AG10803 (cell line): ENCODE measurements around the gene MBD2.
"Not testable (repeated sequence)": the region's sequence is repeated elsewhere in the genome, so short reads cannot be mapped to it uniquely, and the experiment has no call there.

ENCODE experiments used
- DNase-seq: peaks from one replicate; pipeline ENCODE4 v3.0.0; 2010; ENCODE audit warnings: low read depth
- H3K4me3 ChIP-seq: 2 replicates; pipeline ENCODE4 v1.5.1; 2011; ENCODE audit warnings: mild to moderate bottlenecking, low read length, control low read depth
- CTCF ChIP-seq: conservative IDR thresholded peaks from 2 replicates; pipeline ENCODE4 v1.5.1; 2011; ENCODE audit warnings: mild to moderate bottlenecking, low read length, control low read depth, inconsistent platforms

MBD2 gene

GRCh38 chr18:54223568-54224241 is 764 bp downstream of the MBD2 start:
- H3K4me3 ChIP-seq = peak overlapping the region; percentile 84
- no peak for TF ChIP-seq CTCF
- DNase-seq = peak; percentile 96

DNA sequence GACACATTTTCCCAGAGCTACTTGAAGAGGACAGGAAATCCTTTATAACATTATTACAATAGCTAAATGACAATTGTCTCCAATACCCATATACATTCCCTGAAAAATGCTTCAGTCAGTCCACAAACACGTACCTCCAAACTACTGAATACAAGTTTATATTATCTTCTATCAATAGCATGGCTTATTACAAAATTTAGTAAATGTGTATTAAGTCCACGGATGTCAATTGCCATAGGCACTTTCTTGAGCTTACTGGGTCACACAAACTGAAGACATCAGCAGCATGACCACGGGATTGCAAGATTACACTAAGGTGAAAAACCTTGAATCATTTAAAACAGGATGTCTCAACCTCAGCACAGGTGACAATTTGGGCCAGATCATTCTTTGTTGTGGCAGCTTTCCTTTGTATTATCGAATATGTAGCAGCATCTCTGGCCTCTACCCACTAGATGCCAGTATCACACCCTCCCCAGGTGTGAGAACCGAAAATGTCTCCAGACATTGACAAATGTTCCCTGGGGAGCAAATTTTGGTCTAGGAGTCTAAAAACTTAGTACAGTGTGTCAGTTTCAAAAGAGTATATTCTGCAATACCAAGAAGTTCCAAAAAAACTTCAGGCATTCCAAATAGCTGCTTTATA is 1.4 kb downstream of the MBD2 start:
- H3K4me3 ChIP-seq = peak overlapping the region; percentile 84
- DNase-seq = no peak

DNA sequence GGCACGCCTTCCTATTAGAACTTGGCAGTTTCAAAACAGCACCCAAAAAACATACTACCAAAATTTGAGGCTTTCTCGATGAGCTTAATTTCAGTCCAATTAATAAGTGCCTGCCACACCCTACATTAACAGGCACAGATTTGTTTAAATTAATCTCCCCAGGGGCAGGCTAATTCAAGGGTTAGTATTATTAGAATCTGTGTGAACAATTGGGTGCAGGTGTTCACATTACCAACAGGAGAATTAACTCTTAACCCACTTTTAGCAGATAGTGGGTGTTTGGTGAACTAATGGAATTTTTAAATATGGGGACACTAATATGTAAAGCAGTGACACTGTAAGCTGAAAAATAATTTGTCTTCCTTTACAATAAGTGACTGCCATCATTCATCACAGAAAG is 4.1 kb downstream of the MBD2 start:
- DNase-seq = no peak
- TF ChIP-seq CTCF = no peak
- no peak overlapping the region for H3K4me3 ChIP-seq

More for the DNA sequence above, 1.4 kb downstream of the MBD2 start:
- TF ChIP-seq CTCF = peak; percentile 16; the same call in 1 of the 2 replicates

GRCh38 chr18:54218803-54219202 is 5.7 kb downstream of the MBD2 start:
- not testable (repeated sequence) for H3K4me3 ChIP-seq, DNase-seq

GRCh38 chr18:54218299-54218698 is 6.2 kb downstream of the MBD2 start:
- no peak for DNase-seq
- no peak for TF ChIP-seq CTCF
- no peak overlapping the region for H3K4me3 ChIP-seq

DNA sequence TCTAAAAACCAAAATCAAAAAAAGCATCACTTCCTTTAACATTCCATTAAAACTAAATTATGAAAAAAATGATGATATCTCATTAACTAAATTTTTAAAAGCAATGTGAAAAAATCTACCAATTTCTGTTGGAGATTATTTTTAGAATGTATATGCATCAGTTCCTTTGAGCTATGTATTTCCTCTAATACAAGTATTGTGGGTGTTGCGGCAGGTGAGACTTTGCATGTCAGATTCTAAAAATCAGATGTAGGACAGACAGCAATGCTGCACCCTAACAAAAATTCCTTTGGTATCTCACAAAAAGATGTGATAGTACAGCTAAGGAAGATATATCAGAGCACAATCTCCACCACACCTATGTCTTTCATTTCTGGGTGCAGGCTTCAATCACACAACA is 6.8 kb downstream of the MBD2 start:
- no peak overlapping the region for H3K4me3 ChIP-seq
- no peak for DNase-seq
- no peak for TF ChIP-seq CTCF

GRCh38 chr18:54215069-54215468 is 9.4 kb downstream of the MBD2 start:
- peak; percentile 74 for DNase-seq
- no peak overlapping the region for H3K4me3 ChIP-seq
- no peak for TF ChIP-seq CTCF
